GM19438 (cell line): ENCODE data around the gene TRIM47.
"Not testable (repeated sequence)": the region's sequence is repeated elsewhere in the genome, so short reads cannot be mapped to it uniquely, and the experiment has no call there.

Source experiments
- ATAC-seq: cut with Tn5 transposase; IDR thresholded peaks from one replicate; pipeline ENCODE4 v1.9.1; 2021; ENCODE audit warnings: low read depth; ENCODE audit not compliant: unreplicated experiment

Gene TRIM47

DNA sequence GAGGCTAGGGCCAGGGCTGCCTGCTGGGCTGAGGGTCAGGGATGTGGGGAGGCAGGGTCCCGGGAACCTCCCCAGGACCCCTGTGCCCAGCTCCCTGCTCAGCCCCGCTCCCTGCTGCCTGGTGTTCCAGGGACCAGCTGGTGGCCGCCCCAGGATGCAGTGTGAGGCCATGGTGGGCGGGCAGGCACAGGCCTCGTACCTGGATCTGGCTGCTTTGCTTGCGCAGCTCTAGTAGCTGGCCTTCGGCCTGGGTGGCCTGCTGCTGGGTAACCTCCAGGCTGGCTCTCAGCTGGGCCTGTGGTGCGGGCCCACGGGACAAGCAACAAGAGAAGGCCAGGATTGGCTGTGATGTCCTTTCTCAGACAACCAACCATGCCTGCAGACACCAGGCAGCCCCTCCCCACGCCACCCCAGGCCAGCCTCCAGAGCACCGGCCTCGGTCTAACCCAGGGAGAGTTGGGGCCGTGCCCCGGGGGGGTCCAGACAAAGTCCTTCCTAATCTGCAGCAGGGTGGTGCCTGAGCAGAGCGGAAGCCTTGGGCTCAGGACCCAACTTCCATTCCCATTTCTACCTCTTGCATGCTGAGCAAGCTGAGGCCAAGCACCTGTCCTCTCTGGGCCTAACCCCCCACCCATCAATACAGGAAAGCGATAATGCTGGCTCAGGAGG lies 14.3 kb upstream of the TRIM47 start:
- ATAC-seq = no peak

DNA sequence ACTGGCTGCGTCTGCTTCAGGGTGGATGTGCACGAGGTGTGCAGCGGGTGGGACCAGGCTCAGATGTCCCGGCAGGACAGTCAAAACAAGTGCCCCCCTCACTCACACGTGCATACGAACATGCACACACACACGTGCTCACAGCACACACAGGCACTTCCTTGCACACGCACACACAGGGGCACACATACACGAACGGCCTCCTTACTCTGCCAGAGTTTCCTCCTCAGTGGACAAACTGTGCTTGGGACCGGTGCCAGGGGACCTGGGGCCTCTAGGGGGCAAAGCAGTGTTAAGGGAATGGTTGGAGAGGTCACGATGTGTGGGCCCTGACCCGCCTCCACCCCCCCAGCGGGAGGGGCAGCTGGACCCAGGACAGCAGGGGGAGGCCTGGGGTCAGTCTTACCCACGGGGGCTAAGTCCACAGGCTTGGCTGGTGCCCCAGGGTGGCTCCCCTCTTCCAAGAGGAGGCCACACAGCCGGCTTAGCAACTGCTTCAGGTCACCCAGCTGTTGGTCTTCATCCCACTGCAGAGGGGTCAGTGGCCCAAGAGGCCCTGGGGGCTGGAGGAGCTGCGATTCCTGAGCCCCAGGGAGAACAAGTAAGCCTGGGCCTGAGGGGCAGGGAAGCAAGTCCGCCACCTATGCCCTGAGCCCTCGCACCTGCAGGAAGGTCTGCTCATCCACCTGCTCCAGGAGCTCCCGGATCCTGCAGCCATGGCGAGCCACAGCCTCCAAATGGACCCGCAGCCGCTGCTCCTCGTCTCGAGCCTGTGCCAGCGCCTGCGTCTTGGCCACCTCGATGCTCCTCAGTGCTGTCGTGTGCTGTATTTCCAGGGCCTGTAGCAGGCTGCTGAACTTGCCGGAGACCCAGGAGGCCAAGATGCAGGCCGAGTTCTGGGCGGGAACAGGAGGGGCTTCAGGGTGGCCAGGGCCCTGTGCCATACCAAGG lies 13.5 kb upstream of the TRIM47 start:
- ATAC-seq = no peak

- ATAC-seq = no peak
Measured at GRCh38 chr17:75891022-75891604, 12.7 kb upstream of the TRIM47 start.

DNA sequence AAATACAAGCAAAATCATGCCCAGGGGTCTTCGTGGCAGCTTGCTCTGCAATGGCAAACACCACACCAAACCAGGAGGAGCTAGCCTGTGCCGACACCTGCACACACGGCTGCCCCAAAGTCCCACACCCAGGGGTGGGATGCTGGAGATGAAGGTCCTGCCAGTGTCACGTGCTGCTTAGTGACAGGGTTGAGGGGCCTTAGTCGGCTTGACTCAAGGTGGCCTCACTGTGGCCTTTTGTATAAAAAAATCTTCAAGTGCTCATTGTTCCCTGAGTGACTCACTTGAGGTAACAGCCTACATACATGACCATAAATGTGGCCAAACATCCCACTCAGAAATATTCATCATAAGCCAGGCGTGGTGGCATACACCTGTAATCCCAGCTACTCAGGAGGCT lies 11.1 kb upstream of the TRIM47 start:
- ATAC-seq = no peak

- no peak for ATAC-seq
Measured at GRCh38 chr17:75888484-75888883, 10.1 kb upstream of the TRIM47 start.

- ATAC-seq = not testable (repeated sequence)
Measured at GRCh38 chr17:75885860-75886259, 7.5 kb upstream of the TRIM47 start.

DNA sequence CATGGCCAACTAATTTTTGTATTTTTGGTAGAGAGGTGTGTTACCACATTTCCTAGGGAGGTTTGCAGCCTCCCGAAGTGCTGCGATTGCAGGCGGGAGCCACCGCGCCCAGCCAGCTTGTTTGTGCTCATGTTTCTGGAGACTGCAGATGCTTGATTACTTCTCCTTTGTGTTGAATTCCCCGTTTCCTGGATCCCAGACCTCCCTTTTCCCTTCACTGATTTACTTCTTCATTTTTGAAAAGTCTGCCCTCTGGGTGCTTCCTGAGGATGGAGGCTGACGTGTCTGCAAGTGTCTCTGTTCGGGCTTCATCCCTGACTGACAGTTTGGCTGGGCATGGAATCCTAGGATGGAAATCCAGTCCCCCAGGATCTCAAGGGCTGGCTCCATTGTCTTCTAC lies 7.0 kb upstream of the TRIM47 start:
- no peak for ATAC-seq

- ATAC-seq = no peak
Measured at GRCh38 chr17:75881678-75882454, 3.5 kb upstream of the TRIM47 start.

- no peak for ATAC-seq
Measured at GRCh38 chr17:75880266-75880665, 1.9 kb upstream of the TRIM47 start.

- peak; percentile 49 for ATAC-seq
Measured at GRCh38 chr17:75877752-75878173, 618 bp downstream of the TRIM47 start.

DNA sequence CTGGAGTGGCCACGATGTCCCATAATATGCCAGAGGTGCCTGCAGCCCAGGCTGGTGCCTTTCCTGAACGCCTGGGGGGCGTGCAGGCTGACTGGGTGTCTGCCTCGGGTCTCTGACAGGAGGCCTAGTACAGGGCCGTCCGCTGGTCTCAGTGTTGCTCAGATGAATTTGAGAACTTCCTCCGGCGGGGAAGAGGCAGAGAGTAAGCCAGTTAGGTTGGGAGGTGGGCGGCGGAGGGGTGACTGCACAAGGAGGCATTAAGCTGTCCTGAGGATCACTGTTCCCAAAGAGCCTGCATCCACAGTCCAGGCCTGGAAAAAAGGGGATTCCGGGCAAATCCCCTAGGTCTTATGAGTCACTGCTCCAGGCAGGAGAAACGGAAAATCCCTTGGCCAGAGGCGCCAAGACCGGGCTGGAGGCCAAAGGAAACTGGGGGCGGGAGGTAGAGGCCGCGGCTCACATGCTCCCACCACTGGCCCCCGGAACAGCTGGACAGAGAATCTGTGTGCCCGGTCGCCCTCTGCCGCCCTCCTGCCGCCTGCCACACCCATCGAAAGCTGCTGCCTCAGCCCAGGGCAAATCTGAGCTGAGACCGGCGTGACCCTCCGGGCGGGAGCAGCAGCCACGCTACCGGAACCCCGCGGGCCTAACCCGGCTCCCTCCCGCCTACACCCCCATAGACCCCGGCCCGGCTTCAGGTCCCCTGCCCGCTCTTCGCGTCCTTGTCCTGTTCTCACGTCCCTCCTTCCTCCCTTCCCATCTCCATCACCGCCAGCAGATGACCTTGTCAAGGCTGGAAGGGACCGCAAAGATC lies 1.2 kb downstream of the TRIM47 start:
- no peak for ATAC-seq

DNA sequence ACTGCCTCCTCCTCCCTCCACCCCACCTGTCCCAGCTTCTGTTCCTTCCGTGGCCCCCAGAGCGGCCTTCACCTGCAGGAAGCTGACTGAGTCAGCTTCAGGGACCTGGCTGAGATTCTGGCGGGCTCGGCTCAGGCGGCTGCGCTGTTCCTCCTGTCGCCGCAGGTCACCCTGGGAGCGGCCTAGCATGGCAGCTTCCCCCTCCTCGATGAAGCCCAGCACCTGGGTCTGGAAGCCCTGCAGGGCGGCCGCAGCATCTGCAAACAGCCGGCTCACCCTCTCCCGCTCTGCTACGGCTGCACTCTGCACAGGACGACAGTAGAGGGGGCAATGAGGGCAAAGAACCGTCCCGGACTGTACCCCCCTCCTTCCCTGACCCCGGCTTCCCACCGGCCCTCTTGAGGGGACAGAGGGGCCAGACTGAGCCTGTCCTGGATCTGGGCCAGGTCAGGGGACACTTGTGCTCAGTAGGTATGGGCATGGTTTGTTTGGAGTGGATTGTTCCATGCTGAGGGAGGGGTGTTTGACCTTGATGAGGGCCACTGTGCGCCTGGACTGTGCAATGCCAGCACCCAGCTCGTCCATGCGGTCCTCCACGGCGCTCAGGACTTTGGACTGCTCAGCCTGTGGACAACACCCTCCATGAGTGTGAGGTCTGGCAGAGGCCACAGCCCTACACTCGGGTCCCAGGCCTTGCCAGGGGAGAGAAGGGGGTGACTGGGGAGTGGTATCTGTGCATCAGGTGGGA lies 2.0 kb downstream of the TRIM47 start:
- no peak for ATAC-seq

DNA sequence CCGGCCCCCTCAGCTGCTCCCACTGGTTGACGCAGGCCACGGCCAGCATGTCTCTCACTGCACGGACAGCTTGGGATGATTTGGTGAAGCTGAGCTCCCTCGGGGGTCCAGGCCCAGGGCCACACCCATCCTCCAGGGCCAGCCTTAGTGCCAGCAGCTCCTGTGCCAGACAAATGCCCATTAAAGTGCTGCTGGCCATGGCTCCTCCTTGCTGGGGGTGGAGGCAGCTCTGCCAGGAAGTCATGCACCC lies 2.5 kb downstream of the TRIM47 start:
- ATAC-seq = no peak

DNA sequence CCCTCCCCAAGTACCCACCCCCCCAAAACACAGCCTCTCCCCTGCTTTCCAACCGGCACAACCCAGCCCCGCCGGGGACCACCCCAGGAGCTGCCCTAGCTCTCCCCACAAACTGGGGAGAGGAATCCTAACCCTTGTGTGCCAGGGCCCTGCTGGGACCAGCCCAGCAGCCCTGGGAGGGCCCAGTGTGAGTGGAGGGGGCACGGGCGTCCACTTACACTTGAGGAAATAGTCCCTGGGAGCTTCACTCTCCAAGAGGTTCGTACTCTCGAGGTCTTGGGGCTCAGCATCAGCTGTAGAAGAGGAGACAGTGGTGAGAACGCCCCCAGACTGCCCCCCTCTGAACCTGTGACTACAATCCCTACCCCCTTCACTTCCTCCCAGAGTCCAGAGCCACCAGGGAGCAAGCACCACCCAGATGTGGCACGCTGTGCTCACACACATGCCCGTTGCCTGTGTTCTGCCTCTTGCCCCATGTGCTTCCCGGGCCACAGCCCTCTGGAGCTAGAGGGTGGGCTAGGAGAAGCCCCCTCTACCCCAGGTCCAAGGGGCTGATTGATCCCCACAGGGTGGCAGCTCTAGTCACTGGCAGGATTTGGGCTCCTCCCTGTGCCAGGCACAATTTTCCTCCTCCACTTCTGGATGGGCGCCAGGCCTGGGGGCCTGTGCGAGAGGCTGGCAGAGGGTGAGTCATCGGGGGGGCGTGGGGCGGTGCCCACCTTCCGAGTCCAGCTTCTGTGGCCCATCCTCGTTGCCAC lies 3.0 kb downstream of the TRIM47 start:
- ATAC-seq = no peak

GRCh38 chr17:75874323-75875181 lies 3.8 kb downstream of the TRIM47 start:
- ATAC-seq = no peak

GRCh38 chr17:75873587-75874322 lies 4.6 kb downstream of the TRIM47 start:
- ATAC-seq = no peak
